Kidney (tissue), 14 donors: ENCODE measurements around the gene PIK3R1. TPM values are rescaled to one million over a fixed set of nuclear protein-coding genes. Genes with fewer than 3 reads are reported as not detected.

ENCODE experiments used
- DNase-seq, 5 donors: peaks; one replicate each; pipeline ENCODE4 v3.0.0-alpha.2; 2013 to 2020
- FAIRE-seq: peaks from 2 replicates; lab custom pipeline; 2012; peaks lifted over from hg19 to GRCh38; lab: Jason Lieb, UNC
- H3K27ac ChIP-seq, 2 donors: one replicate each; pipeline ENCODE4 v1.7.0; 2013; ENCODE audit warnings: low read depth in 2 of 2, low read length in 2 of 2, inconsistent platforms in 1 of 2
- H3K27me3 ChIP-seq: one replicate; pipeline ENCODE4 v1.7.1; 2013; ENCODE audit warnings: low read length, inconsistent platforms; ENCODE audit not compliant: control insufficient read depth, insufficient read depth
- H3K36me3 ChIP-seq, 3 donors: one replicate each; pipeline versions ENCODE4 v1.7.0 to v1.7.1; 2013; ENCODE audit warnings: low read length in 3 of 3, control low read depth in 1 of 3, inconsistent platforms in 1 of 3; ENCODE audit not compliant: insufficient read depth in 3 of 3, control insufficient read depth in 2 of 3
- H3K4me1 ChIP-seq, 3 donors: one replicate each; pipeline versions ENCODE4 v1.7.0 to v1.7.1; 2013; ENCODE audit warnings: low read length in 3 of 3, inconsistent platforms in 1 of 3, low read depth in 1 of 3; ENCODE audit not compliant: control insufficient read depth in 2 of 3, insufficient read depth in 2 of 3
- H3K4me3 ChIP-seq, 3 donors: one replicate each; pipeline versions ENCODE4 v1.7.0 to v1.8.1; 2013; ENCODE audit warnings: low read length in 3 of 3, control low read depth in 1 of 3, inconsistent platforms in 1 of 3
- H3K9ac ChIP-seq, 3 donors: one replicate each; pipeline versions ENCODE4 v1.7.0 to v1.7.1; 2013; ENCODE audit warnings: low read length in 3 of 3, control low read depth in 1 of 3, inconsistent platforms in 1 of 3
- H3K9me3 ChIP-seq, 3 donors: one replicate each; pipeline versions ENCODE4 v1.7.0 to v1.7.1; 2013; ENCODE audit warnings: low read length in 3 of 3, control low read depth in 1 of 3, inconsistent platforms in 1 of 3; ENCODE audit not compliant: control insufficient read depth in 2 of 3, insufficient read depth in 1 of 3
- intact Hi-C: fragments of 100-400 bp; cut with DNase I; formaldehyde crosslinking; loops from one replicate; pipeline ENCODE4 v1.11.1; 2022
- polyA plus RNA-seq: library from polyadenylated mRNA; stranded (reverse); fragments of 350-450 nt; fragmentation: Illumina TruSeq; extraction: RNeasy Lipid Tissue Mini Kit (QIAGEN cat#74804); gene quantifications from one replicate; pipeline ENCODE4 v1.2.3, GENCODE V29; 2014; ENCODE audit warnings: low read depth, low replicate concordance; ENCODE audit not compliant: insufficient read depth
- total RNA-seq: library from RNA; stranded (reverse); fragmentation: NEBNext Ultra II Directional; extraction: Animal tissue kit (Norgen Biotek cat#: 25700); gene quantifications from one replicate; pipeline ENCODE4 v1.2.1, GENCODE V29; 2021
- TF ChIP-seq, protein P1 (sequence below): IDR thresholded peaks from 3 replicates; pipeline ENCODE4 v1.5.1; 2012; ENCODE audit warnings: mild to moderate bottlenecking, moderate library complexity, borderline replicate concordance; ENCODE audit not compliant: insufficient read depth; ENCODE audit errors: extremely low read depth
- donor health status: control.
- donor health status: control.
- donor health status: control.
- donor health status: control.
- donor health status: control.
- donor health status: DM: yes; HTN: yes; CAD: no.
- donor health status: Normal renal cell carcinoma (clear cell type).

PIK3R1 gene
- total and polyA plus RNA-seq, 2 donors from 2014 or later: 26.6 to 138 TPM

DNA sequence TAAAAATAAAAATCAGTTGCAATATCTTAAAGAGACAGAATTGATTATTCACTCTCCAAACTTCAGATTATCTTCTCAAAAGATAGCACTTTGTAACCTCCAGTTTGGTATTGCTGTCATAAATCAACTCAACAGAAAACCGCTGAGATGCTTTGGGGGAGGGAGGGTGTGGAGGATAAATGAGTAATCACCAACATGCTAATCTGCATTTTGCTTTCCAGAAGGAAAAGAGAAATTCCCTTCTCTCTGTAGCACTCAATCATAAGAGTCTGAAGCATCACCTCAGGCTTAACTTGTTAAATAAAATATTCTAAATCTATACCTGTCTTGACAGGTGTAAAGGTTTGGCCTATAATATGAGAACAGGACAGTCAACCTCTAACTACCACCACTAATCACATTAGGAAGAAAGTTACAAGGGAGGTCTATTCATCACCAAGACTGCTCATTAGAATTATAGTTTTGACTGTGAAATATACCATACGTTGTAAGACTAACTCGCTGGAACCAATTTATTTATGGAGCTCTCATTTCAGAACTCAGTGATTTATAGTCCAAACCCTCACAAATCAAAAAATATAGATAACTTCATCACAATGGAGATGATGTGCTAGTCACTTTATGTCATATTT lies 89.0 kb downstream of the PIK3R1 start:
- Histone ChIP-seq H3K9me3 (no peaks in the 10 kb centered on the region), H3K4me1 (no peaks in the 10 kb centered on the region), H3K4me3 (no peak overlapping the region), H3K9ac (no peak overlapping the region), H3K27me3 (no peaks in the 10 kb centered on the region), H3K27ac (no peak overlapping the region), H3K36me3 (no peaks in the 10 kb centered on the region)
- intact Hi-C loops: no loop called here
- DNase-seq (no peak), FAIRE-seq (no peak)
- TF ChIP-seq, protein P1, sequence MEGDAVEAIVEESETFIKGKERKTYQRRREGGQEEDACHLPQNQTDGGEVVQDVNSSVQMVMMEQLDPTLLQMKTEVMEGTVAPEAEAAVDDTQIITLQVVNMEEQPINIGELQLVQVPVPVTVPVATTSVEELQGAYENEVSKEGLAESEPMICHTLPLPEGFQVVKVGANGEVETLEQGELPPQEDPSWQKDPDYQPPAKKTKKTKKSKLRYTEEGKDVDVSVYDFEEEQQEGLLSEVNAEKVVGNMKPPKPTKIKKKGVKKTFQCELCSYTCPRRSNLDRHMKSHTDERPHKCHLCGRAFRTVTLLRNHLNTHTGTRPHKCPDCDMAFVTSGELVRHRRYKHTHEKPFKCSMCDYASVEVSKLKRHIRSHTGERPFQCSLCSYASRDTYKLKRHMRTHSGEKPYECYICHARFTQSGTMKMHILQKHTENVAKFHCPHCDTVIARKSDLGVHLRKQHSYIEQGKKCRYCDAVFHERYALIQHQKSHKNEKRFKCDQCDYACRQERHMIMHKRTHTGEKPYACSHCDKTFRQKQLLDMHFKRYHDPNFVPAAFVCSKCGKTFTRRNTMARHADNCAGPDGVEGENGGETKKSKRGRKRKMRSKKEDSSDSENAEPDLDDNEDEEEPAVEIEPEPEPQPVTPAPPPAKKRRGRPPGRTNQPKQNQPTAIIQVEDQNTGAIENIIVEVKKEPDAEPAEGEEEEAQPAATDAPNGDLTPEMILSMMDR: no peak

DNA sequence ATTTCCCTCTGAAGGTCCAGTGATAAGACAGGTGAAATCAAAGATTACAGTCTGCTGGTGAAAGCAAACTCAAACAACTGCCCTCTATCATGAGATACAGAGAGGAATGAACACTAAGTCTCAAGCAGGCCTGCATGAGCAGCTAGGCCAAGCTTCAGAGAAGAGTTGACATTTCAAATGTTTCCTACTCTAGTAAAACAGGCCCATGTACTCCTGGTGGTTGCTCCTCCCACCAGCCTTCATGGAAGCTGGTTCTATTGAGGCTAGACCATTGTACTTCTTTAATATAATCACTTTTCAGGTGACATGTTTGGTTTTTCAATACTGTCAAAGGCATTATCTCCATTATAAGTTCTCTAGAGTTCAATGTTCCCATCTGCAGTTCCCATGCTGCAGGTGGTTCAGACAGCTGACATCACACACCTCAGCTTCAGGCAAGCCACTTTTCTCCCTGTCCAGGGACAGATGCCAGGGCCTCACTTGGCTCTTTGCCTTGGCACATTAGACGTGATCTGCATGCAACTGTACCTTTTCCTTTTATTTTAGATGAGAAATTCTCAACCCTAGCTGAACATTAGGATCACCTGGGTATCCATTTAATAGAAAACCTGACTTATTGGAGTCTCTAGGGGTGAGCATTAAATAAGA lies 89.8 kb downstream of the PIK3R1 start:
- Histone ChIP-seq H3K9ac (no peak overlapping the region), H3K9me3 (no peaks in the 10 kb centered on the region), H3K27me3 (no peaks in the 10 kb centered on the region), H3K27ac (no peak overlapping the region), H3K4me1 (no peaks in the 10 kb centered on the region), H3K4me3 (no peak overlapping the region), H3K36me3 (no peaks in the 10 kb centered on the region)
- TF ChIP-seq, protein P1: no peak
- DNase-seq (no peak), FAIRE-seq (no peak)
- intact Hi-C loops: no loop called here

DNA sequence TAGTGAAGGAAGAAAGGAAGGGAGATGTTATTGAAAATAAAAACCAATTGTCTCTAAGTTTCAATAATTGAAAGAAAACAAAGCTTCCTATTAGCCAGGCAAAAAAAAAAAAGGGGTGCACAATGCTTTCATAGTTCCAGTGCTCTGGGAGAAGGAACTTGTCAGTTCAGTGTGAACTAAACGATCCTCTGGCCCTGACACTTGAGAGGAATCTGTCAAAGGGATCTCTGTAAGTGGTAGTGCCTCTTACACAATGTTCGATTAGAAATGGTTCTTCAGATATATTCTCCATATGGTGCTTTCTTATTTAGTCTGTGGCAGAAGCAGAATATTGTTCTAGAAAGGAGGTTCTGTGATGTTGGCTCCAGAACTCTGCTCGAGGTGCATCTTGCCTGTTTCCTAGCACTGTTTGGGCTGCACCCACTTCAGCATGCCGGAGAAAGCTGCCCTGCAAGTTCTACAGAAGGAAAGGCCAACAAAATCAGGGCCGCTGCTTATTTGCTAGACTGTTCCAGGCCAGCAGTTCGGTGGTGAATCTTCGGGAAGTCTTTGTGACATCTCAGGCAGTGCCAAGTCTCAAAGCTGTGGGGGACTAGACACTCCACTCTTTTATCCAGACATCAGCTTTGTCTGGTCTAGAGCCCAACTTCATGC lies 90.9 kb downstream of the PIK3R1 start:
- Histone ChIP-seq H3K9me3 (no peaks in the 10 kb centered on the region), H3K27me3 (no peaks in the 10 kb centered on the region), H3K4me3 (no peak overlapping the region), H3K27ac (no peak overlapping the region), H3K9ac (no peak overlapping the region), H3K4me1 (no peaks in the 10 kb centered on the region), H3K36me3 (no peaks in the 10 kb centered on the region)
- intact Hi-C loops: no loop called here
- TF ChIP-seq, protein P1: no peak
- DNase-seq (no peak), FAIRE-seq (no peak)
